GM18519 (cell line): ENCODE results near the gene SPDYE4.

Experiments
- ATAC-seq: cut with Tn5 transposase; IDR thresholded peaks from one replicate; pipeline ENCODE4 v1.9.1; 2021; ENCODE audit warnings: mild to moderate bottlenecking, moderate library complexity; ENCODE audit not compliant: unreplicated experiment, low FRiP score

Gene SPDYE4

GRCh38 chr17:8741771-8742170 lies 16.6 kb downstream of the SPDYE4 start:
- ATAC-seq, result no peak

GRCh38 chr17:8741366-8741765 lies 17.0 kb downstream of the SPDYE4 start:
- no peak for ATAC-seq

GRCh38 chr17:8740486-8740885 lies 17.9 kb downstream of the SPDYE4 start:
- ATAC-seq, result no peak

GRCh38 chr17:8739097-8739496 lies 19.2 kb downstream of the SPDYE4 start:
- no peak for ATAC-seq

- ATAC-seq, result no peak
Measured at GRCh38 chr17:8736796-8737195, 21.6 kb downstream of the SPDYE4 start.

- ATAC-seq, result no peak
Measured at GRCh38 chr17:8736362-8736761, 22.0 kb downstream of the SPDYE4 start.

GRCh38 chr17:8735336-8735939 lies 22.9 kb downstream of the SPDYE4 start:
- no peak for ATAC-seq

GRCh38 chr17:8734876-8735275 lies 23.5 kb downstream of the SPDYE4 start:
- ATAC-seq, result no peak

- ATAC-seq, result no peak
Measured at GRCh38 chr17:8732406-8733085, 25.8 kb downstream of the SPDYE4 start.

GRCh38 chr17:8729860-8730259 lies 28.5 kb downstream of the SPDYE4 start:
- no peak for ATAC-seq

GRCh38 chr17:8729421-8729820 lies 28.9 kb downstream of the SPDYE4 start:
- ATAC-seq, result no peak

GRCh38 chr17:8728971-8729370 lies 29.4 kb downstream of the SPDYE4 start:
- ATAC-seq, result no peak

- no peak for ATAC-seq
Measured at GRCh38 chr17:8728251-8728938, 30.0 kb downstream of the SPDYE4 start.

- ATAC-seq, result no peak
Measured at GRCh38 chr17:8726941-8727555, 31.3 kb downstream of the SPDYE4 start.

GRCh38 chr17:8725881-8726876 lies 32.2 kb downstream of the SPDYE4 start:
- ATAC-seq, result no peak

- no peak for ATAC-seq
Measured at GRCh38 chr17:8724451-8724850, 33.9 kb downstream of the SPDYE4 start.

- no peak for ATAC-seq
Measured at GRCh38 chr17:8720596-8720995, 37.8 kb downstream of the SPDYE4 start.

GRCh38 chr17:8719291-8720246 lies 38.8 kb downstream of the SPDYE4 start:
- no peak for ATAC-seq

- no peak for ATAC-seq
Measured at GRCh38 chr17:8718001-8718563, 40.3 kb downstream of the SPDYE4 start.
